Adrenal gland (tissue), 5 donors: Measurements from ENCODE around the gene ZNF211.

Experiments used
- CTCF ChIP-seq, 6 experiments: fragments of 450-650 bp in 4 of 6; fragments of 200-600 bp in 2 of 6; sonication (generic) in 1 of 6; IDR thresholded peaks; 1 replicate in 5 of 6; 2 replicates in 1 of 6; pipeline versions ENCODE4 v1.5.1 to v1.8.0; 2016 to 2021; ENCODE audit warnings: antibody characterized with exemption in 6 of 6, mild to moderate bottlenecking in 2 of 6, moderate library complexity in 1 of 6
- POLR2A ChIP-seq, 2 donors: fragments of 450-650 bp; IDR thresholded peaks; one replicate each; pipeline ENCODE4 v1.6.1; 2017; ENCODE audit warnings: antibody characterized with exemption in 2 of 2, mild to moderate bottlenecking in 2 of 2, moderate library complexity in 1 of 2
- donor health status: DM: no; HTN: no; CAD: no.

- no peak for TF ChIP-seq CTCF (IDR thresholded peaks at IDR 0.05)
- no peak for TF ChIP-seq POLR2A (IDR thresholded peaks at IDR 0.05)
These were observed 33.1 kb upstream of the ZNF211 start, which contains the start of gene ZNF530 for GRCh38 chr19:57599761-57600383.
